Measurements from ENCODE around the gene SV2C. TPM values are rescaled to one million over a fixed set of nuclear protein-coding genes. Genes with fewer than 3 reads are reported as not detected.

The SV2C gene
- total and polyA plus RNA-seq, 2 of the 13 experiments (the other 11 are each of a cell fraction or from before 2014, with no cell fraction given), result not detected

DNA sequence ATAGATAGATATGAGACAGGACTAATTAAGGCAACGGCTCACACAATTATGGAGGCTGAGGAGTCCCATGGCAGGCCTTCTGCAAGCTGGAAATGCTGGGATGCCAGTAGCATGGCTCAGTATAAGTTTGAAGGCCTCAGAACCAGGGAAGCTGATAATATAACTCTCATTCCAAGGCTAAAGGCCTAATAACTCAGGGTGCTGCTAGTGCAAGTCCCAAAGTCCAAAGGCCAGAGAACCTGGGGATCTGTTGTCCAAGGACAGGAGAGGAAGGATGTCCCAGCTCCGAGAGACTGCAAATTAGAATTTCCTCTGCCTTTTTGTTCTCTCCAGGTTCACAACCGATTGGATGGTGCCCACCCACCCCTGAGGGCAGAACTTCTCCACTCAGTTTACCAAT, 114.5 kb downstream of the SV2C start:
- Histone ChIP-seq H3K36me3 (replicated peaks in 1 of 2; ENCODE audit: control insufficient read depth in 1 of 2, insufficient read depth in 2 of 2, low read length in 2 of 2) (no peaks in the 10 kb centered on the region), H3K9ac (ENCODE audit: insufficient read depth, low read depth, low read length) (no peak overlapping the region), H3K4me2 (ENCODE audit: low read depth, low read length) (no peak overlapping the region), H3K27ac (ENCODE audit: extremely low read length, insufficient read depth, low read length) (no peak overlapping the region), H3K79me2 (ENCODE audit: insufficient read depth, low read length) (no peaks in the 10 kb centered on the region), H2AFZ (ENCODE audit: low read length) (no peak overlapping the region), H3K9me3 (ENCODE audit: low read length) (no peaks in the 10 kb centered on the region), H4K20me1 (ENCODE audit: insufficient read depth, low read length) (no peaks in the 10 kb centered on the region), H3K4me1 (ENCODE audit: insufficient read depth, low read length) (no peaks in the 10 kb centered on the region), H3K4me3 (replicated peaks in 1 of 3; ENCODE audit: insufficient read depth in 1 of 3, low read depth in 2 of 3, low read length in 3 of 3) (no peak overlapping the region), H3K27me3 (ENCODE audit: control insufficient read depth in 1 of 2, insufficient read depth in 2 of 2, low read length in 2 of 2) (no peaks in the 10 kb centered on the region; a peak in 2 of 5 replicates)
- CTCF ChIA-PET (ENCODE audit: low intra/inter-chr PET ratio, low total read pairs), result no interaction called here
- POLR2A ChIA-PET, result no interaction called here
- intact Hi-C loops (cut with micrococcal nuclease; ENCODE audit: unreplicated experiment) (no loop called here), in situ Hi-C loops (cut with HindIII; ENCODE audit: extremely low pct_ligation_motif_present, low pct_unique_long_range_greater_than_20kb) (no loop called here)
- 16% methylated on average over 3 of the region's 3 CpGs for WGBS (ENCODE audit: low lambda C conversion rate)
- no TSS peak for BruUV-seq (replicated peaks)
- TF ChIP-seq SMC3 (IDR thresholded peaks at IDR 0.05; ENCODE audit: low read length), result no peak
- TF ChIP-seq TOPORS (CRISPR knock-in tag; IDR thresholded peaks at IDR 0.05), result no peak
- no peak for TF ChIP-seq ZSCAN25 (CRISPR knock-in tag; IDR thresholded peaks at IDR 0.05)
- TF ChIP-seq PTBP1 (IDR thresholded peaks at IDR 0.05; ENCODE audit: low read depth, low read length, poor library complexity, severe bottlenecking), result no peak
- no peak for TF ChIP-seq KDM2A (CRISPR knock-in tag; IDR thresholded peaks at IDR 0.05; ENCODE audit: borderline replicate concordance, low read depth)
- no peak for TF ChIP-seq TCF12 (IDR thresholded peaks at IDR 0.05)
- TF ChIP-seq TCF12 (CRISPR knock-in tag; IDR thresholded peaks at IDR 0.05), result no peak
- no peak for TF ChIP-seq ERF (CRISPR knock-in tag; IDR thresholded peaks at IDR 0.05)
- TF ChIP-seq NCOA5 (CRISPR knock-in tag; IDR thresholded peaks at IDR 0.05), result no peak
- no peak for TF ChIP-seq ZNF564 (CRISPR knock-in tag; IDR thresholded peaks at IDR 0.05)
- TF ChIP-seq, protein P1, sequence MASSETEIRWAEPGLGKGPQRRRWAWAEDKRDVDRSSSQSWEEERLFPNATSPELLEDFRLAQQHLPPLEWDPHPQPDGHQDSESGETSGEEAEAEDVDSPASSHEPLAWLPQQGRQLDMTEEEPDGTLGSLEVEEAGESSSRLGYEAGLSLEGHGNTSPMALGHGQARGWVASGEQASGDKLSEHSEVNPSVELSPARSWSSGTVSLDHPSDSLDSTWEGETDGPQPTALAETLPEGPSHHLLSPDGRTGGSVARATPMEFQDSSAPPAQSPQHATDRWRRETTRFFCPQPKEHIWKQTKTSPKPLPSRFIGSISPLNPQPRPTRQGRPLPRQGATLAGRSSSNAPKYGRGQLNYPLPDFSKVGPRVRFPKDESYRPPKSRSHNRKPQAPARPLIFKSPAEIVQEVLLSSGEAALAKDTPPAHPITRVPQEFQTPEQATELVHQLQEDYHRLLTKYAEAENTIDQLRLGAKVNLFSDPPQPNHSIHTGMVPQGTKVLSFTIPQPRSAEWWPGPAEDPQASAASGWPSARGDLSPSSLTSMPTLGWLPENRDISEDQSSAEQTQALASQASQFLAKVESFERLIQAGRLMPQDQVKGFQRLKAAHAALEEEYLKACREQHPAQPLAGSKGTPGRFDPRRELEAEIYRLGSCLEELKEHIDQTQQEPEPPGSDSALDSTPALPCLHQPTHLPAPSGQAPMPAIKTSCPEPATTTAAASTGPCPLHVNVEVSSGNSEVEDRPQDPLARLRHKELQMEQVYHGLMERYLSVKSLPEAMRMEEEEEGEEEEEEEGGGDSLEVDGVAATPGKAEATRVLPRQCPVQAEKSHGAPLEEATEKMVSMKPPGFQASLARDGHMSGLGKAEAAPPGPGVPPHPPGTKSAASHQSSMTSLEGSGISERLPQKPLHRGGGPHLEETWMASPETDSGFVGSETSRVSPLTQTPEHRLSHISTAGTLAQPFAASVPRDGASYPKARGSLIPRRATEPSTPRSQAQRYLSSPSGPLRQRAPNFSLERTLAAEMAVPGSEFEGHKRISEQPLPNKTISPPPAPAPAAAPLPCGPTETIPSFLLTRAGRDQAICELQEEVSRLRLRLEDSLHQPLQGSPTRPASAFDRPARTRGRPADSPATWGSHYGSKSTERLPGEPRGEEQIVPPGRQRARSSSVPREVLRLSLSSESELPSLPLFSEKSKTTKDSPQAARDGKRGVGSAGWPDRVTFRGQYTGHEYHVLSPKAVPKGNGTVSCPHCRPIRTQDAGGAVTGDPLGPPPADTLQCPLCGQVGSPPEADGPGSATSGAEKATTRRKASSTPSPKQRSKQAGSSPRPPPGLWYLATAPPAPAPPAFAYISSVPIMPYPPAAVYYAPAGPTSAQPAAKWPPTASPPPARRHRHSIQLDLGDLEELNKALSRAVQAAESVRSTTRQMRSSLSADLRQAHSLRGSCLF (CRISPR knock-in tag; IDR thresholded peaks at IDR 0.05; ENCODE audit: borderline replicate concordance), result no peak
- DNase-seq (ENCODE audit: low spot score) (no peak), FAIRE-seq (no peak), ATAC-seq (no peak)
